Dedifferentiated amniotic fluid mesenchymal stem cell (primary cell): Measurements from ENCODE around the gene FHIT.

Experiments
- DNase-seq: peaks from one replicate; pipeline ENCODE4 v3.0.0-alpha.2; 2016; ENCODE audit errors: extremely low spot score

Gene FHIT

DNA sequence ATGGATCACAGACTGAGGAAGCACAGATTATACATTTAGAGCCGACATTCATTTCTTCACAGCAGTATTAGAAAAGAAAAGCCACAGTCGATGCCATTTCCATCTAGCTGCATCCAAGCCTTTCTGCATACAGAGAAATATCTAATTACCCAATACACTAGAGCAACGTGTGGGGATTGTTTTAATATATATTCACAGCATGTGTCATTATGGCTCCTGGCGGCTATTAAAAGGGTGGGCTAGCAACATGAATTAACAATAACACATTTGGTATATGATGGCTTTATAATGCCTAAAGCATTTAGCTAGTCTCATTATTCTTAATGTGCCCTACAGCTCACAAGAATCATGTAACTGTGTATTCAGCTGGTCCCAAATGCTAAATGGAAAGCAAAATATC is 1030.5 kb downstream of the FHIT start:
- DNase-seq = no peak

DNA sequence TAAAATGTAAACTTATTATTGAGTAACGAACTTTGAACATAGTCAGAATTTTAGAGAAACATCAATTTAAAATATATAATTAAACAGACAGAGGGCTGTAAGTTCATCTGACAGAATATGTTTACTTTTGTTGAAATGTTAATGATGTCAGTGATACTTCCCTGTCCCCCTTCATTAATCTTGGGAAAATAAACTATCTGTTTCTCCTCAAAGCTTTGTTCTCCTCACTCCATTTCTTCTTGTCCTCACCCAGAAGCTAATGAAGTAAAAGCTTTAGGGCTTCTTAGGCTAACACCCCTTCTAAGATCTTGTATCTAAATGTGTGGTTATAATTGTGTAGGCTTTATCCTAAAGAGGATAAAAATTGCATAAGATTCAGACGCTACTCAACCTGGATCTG is 1031.8 kb downstream of the FHIT start:
- DNase-seq = no peak

- DNase-seq = no peak
Observed at GRCh38 chr3:60217156-60217911, 1033.9 kb downstream of the FHIT start.

DNA sequence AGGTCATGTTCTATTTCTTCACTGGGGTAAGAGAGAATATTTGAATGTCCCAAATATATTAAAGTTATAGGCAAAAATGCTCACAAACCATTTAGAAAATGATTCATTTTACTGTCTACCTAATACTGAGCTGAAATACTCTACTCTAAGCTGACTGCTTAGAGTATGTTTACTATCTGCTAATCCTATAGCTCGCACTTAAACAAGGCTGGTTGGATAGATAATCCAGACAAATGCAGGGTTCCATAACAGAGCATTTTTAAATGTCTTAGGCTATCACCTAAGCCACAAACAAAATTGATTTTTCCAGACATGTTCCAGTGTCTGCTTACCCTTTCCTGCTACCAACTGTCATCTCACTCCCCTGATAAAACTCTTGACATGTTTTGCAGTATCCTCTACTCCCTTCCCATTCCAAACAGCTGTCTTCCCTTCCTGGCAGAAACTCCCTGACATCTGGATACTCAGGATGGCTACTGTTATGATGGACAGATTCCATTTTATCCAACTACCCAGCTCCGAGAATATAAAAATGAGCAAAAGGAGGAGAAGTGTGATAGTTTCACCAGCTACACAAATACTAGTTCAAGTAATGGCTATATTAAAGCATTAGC is 1034.7 kb downstream of the FHIT start:
- no peak for DNase-seq

DNA sequence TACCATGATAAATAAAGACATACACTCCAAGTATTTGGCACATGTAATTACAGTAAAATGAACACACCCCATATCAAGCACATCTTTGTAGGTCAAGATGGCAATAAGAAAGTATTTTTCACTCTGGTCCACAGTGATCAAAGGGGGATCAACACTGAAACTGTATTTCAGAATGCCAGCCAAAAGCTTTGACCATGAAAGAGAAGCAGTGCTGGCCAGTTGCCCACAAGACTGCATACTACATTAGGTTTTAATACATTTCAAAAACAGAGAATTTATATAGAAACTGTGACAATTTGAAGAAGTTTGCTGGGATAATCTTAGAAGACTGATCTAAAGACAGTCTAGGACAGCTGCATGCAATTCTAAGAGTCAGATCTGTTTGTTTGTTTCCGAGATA is 1035.3 kb downstream of the FHIT start:
- DNase-seq = no peak

- no peak for DNase-seq
Observed at GRCh38 chr3:60207905-60208304, 1043.3 kb downstream of the FHIT start.

- no peak for DNase-seq
Observed at GRCh38 chr3:60206206-60206605, 1045.0 kb downstream of the FHIT start.

GRCh38 chr3:60202052-60202726 is 1049.1 kb downstream of the FHIT start:
- DNase-seq = no peak

DNA sequence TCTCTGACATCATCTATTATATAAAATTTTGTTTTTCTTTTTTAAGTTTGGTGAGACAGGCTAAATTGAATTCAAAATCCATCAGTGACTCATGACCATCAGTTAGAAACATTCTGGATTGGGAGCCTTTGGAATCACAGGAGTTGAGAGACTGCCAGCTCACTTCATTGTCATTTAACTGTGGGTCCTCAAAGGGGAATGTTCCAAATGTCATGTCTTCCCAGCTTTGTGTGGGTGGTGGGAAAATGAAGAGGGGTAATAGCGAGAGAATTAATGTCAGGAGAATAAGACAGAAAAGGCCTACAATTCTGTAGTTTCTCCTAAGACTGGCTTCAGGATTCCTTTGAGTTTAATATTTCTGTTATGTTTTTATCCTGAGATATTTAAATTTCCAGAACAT is 1051.9 kb downstream of the FHIT start:
- no peak for DNase-seq

- no peak for DNase-seq
Observed at GRCh38 chr3:60198179-60198720, 1053.0 kb downstream of the FHIT start.

DNA sequence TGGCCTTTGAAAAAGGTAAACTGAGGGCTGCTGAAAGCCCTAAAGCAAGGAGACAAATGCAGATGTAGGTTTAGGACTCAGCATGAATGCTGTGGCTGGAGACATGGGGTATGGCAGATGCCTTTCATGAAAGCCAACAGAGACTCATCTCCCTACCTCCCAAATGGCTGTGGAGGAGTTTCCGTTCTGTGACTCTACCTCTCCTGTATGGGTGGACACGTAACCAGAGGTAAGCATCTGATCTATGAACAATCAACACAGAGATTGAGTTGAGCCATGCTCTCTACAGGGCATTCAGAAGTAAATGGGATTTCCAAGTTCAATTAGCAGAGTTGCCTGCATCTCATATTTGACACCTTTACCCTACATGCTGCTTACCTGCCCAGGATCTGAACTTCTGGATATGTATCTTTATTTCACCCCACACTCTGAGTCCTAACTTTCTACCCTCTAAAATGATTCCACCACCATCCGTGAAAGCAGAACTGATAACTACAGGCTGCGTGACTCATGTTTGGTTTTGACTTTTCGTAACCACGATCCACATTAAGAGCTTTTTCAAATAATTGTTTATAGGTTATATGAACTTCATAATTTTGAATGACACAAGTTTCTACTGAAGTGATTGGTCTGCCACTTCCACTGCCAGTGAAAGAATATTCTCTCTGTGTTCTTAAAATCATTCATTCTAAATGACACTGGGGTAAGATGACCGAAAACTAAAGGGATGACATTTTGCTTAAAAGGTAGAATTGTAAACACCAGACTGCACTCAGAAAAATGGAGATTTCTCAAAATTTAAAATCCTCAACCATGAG is 1058.7 kb downstream of the FHIT start:
- no peak for DNase-seq

- no peak for DNase-seq
Observed at GRCh38 chr3:60190073-60190472, 1061.2 kb downstream of the FHIT start.

GRCh38 chr3:60189304-60189703 is 1061.9 kb downstream of the FHIT start:
- no peak for DNase-seq

DNA sequence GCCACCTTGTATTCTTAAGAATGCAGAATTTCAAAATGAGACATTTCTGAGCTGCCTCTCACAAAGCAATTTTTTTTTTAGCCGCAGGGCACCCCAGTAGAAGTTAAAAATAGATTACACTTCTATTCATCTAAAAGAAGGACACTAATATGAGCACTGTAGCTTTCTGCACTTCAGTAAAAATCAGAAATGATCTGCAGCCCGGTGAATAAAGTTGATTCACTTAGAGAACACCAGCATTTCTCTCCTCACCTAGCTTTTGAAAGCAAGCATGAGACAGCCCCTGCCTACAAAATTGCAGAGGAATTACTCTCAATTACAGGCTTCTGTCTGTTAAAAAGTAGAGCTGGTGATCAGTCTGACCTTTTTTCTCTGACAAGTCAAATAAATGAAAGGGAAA is 1062.4 kb downstream of the FHIT start:
- DNase-seq = no peak

- no peak for DNase-seq
Observed at GRCh38 chr3:60187343-60187742, 1063.9 kb downstream of the FHIT start.

GRCh38 chr3:60186359-60186758 is 1064.9 kb downstream of the FHIT start:
- no peak for DNase-seq

GRCh38 chr3:60185161-60185560 is 1066.1 kb downstream of the FHIT start:
- no peak for DNase-seq

GRCh38 chr3:60182697-60183096 is 1068.6 kb downstream of the FHIT start:
- DNase-seq = no peak

- DNase-seq = no peak
Observed at GRCh38 chr3:60178931-60179653, 1072.2 kb downstream of the FHIT start.

GRCh38 chr3:60177726-60178125 is 1073.5 kb downstream of the FHIT start:
- DNase-seq = no peak

DNA sequence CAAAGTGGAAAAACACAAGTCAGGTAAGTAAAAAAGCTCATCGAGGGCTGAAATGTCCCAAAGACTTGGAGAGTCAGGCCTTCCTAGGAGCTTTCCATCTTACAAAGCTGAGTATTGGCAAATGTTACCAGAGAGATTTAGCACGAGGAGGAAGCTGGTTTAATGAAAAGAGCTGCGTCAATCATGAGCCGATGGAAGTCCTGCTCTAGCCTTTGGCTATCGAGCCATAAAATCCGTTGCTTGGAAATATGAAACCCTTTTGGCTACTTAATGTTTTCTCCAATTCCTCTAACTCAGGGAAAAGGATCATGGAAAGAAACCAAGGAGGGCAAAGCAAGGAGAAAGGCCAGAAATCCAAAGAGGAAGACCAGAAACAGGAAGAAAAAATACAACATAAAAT is 1074.6 kb downstream of the FHIT start:
- DNase-seq = no peak
